Stimulated activated CD4-positive, alpha-beta T cell treated with anti-CD3 and anti-CD28 coated beads, Interleukin-1b, Interleukin-23, amount 100 ng/mL, for 4 hours (primary cell): ENCODE measurements around the gene DENND5A.
"Not testable (repeated sequence)": the region's sequence is repeated elsewhere in the genome, so short reads cannot be mapped to it uniquely, and the experiment has no call there.

Source experiments
- DNase-seq, 2 donors: peaks; one replicate each; pipeline ENCODE4 v3.0.0-alpha.2; 2020; ENCODE audit warnings: low read depth in 2 of 2

The DENND5A gene

DNA sequence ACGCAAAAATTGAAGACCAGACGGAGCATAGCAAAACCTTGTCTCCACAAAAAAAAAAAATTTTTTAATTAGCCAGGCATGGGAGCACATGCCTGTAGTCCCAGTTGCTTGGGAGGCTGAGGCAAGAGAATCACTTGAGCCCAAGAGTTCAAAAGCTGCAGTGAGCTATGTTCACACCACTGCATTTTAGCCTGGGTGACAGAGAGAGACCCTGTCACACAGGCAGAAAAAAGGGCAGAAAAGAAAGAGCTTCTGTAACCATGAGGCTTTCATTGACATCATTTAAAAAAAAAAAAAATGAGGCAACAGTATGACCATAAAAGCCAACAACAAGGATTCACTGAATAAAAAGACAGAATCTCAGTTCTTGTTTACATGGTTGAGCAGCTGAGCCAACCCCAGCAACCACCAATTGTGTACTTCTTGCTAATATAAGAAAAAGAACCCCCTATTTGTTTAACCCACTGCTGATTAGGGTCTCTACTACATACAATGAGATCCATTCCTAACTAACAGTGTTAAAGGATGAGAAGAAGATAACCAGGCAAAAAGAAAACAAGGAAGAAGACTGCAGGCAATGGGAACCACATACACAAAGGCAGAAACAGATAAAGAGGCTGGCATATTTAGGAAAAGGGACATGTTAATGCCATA is 87.6 kb downstream of the DENND5A start:
- no peak for DNase-seq

DNA sequence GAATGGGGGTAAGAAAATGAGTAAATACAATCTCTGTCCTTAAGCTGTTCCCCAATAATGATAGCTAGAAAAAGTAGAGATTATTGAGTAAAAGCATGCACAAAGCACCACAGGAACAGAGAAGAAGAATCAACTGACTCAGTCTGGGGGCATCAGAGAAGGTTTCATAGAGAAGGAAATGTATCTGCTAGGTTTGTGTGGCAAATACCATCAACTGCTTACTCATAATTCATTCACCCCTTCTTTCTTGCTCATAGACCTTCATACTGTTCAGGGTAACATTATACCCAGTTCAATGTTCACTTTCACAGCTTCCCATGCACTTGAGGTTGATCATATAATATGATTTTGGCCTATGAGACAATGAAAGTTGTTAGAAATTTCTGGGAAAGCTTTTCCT is 88.6 kb downstream of the DENND5A start:
- DNase-seq, result no peak

DNA sequence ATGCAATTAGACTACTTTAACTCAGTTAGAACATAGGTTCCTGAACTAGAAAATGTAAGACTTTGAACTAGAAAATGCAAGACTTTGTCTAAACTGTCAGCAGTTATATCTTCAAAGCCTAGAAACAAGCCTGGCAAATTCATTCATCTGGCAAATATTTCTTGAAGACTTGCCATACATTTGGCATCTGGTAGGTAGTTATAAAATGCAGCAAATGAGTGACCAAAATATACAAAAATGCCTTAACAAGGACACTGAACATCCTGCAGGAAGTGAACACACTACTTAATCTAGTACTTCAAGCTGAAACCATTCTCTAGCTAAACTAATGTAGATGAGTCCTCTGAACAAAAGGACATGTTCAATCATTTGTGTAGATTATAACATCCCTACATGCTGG is 89.0 kb downstream of the DENND5A start:
- no peak for DNase-seq

DNA sequence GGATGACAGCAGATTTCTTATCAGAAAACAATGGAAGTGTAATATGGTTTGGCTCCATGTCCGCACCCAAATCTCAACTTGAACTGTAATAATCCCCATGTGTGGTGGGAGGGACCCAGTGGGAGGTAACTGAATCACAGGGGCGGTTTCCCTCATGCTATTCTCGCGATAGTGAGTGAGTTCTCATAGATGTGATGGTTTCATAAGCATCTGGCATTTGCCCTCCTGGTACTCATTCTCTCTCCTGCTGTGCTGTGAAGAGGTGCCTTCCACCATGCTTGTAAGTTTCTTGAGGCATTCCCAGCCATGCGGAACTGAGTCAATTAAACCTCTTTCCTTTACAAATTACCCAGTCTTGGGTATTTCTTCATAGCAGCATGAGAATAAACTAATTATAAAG is 92.8 kb downstream of the DENND5A start:
- DNase-seq, result no peak

DNA sequence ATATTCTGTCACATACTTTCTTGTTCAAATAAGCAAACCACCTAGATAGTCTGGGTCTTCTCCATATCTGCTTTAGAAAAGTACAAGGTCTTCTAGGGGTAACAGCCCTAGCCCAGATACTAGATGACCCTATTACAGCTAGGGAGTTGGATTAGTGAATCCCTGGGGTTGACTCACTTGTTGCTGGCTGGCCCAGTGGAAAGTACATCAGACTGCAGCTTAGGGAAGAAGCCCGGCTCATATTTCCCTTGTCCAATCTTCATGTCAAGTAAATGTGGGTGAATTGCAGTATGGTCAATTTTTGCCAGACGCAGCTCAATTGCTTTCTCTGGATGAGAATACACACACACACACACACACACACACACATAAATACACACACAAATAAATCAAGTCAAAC is 94.7 kb downstream of the DENND5A start:
- DNase-seq, result no peak

DNA sequence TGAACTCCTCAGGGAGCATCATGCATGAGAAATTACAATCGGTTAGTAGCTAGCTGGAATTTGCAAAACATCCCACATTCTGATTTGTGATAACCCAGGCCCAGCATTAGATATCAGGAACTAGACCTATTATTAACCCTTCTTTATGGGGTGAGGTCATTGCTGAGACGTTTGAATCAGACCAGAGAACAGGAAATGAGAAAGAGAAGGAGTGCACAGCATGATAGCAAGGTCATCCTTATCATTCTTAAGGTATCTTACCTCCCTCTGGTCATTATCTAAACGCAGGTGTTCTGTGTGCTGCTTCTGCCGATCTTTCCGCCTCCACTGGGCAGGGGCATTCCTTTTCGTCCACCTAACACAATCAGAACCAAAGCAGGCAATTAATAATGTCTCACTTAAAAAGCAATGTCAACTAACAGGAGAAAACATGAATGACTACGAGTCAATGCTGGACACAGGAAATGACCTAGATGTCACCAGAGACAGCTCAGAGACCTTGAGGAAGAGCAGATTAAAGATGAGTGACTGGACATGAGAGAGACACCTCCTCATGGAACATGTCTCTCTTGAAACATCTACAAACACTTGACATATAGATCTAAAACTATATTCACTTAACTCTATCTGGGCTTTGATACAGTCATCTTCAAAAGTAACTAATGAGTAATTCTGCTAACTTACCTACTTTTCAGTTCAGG is 95.4 kb downstream of the DENND5A start:
- DNase-seq, result no peak

DNA sequence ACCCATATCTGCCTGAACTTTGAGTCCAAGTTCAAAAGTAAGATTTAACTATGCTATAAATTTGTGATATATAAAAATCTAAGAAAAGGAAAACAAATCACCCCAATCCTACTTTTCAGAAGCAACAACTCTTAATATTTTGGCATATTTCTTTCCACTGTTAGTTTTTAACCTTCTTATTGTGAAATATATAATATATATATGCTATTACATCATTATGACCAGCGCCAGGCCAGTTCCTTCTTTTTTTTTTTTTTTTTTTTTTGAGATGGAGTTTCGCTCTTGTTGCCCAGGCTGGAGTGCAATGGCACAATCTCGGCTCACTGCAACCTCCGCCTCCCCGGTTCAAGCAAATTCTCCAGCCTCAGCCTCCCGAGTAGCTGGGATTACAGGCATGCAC is 103.2 kb downstream of the DENND5A start:
- not testable (repeated sequence) for DNase-seq

DNA sequence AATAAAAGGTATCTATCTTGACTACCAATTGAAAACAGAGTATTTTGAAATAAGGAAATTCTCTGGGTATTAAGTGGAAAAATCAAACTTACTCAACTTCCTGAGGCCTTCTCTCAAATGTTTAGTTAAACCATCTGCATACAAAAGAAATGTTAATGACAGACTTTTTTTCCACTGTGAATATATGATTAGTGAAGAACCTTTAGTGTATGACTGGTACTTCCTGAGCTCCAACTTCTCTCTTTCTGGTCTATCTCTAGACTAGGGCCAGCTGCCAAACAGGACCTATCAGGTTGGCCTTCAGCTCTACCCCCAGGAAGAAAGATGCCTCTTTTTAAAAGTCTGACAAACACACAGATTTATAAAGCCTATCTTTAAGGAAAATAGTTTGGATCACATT is 105.0 kb downstream of the DENND5A start:
- DNase-seq, result no peak

DNA sequence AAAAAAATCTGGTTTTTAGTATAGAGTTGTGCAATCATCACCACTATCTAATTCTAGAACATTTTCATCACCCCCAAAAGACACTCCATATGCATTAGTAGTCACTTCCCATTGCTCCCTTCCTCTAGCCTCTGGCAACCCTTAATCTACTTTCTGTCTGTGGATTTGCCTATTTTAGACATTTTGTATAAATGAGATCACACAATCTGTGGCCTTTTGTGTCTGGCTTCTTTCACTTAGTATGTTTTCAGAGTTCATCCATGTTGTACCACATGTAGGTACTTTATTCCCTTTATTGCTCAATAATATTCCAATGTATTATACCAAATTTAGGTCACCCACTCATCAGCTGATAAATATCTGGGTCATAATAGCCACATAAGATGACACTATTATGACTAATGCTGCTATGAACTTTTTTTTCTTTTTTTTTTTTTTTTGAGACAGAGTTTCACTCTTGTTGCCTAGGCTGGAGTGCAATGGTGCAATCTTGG is 106.2 kb downstream of the DENND5A start:
- no peak for DNase-seq

DNA sequence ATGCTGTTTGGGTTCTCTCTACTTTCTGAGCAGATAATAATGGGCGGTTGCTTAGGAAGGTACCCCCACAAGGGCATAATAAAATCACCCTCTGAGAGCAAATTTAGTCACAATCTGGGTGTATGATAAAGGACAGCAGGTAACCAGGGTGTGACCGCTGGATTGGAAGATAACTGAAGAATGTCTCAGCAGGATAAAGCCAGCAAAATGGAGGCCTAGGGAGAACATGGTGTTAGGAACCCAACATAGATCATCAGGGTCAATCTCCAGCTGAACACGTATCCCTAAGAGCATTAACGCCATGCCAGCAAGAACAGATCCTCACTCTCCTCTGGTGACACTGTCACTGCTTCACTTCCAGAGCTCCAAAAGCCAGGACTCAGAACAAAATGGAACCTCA is 109.2 kb downstream of the DENND5A start:
- DNase-seq, result no peak

DNA sequence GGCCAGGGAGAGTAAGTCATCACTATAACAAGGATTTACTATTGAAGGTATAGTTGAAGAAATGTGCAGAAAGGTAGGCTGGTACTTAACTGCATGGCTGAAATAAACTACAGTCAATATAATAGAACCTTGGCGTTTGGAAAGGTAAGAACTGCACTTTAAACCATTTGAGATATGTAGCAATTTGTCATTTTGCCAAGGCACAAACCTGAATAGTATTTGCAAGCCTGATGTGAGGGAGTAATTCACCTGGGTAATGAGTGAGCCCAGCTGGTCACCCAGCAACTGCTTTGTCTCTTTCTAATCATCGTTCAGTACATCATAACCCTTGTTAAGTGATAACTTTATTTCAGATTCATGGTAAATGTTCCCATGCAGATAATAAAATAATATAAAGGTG is 111.5 kb downstream of the DENND5A start:
- DNase-seq, result no peak

DNA sequence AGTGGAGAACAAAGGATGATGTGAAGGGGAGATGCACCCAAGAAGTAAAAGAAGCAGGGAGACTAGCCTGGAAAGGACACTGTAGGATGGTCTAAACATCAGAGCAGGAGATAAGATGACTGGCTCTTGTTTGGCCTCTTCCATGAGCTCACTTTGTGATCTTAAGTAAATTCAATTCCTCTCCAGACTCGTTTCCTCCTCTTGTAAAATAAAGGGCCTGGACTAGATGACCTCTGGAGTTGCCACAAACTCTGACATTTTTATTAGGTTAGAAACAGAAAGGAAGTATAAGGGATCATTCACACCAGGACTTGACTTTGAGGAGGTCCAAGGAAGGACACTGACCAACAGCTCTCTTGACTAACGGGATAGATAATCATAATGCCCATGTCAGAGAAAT is 113.5 kb downstream of the DENND5A start:
- DNase-seq, result no peak

DNA sequence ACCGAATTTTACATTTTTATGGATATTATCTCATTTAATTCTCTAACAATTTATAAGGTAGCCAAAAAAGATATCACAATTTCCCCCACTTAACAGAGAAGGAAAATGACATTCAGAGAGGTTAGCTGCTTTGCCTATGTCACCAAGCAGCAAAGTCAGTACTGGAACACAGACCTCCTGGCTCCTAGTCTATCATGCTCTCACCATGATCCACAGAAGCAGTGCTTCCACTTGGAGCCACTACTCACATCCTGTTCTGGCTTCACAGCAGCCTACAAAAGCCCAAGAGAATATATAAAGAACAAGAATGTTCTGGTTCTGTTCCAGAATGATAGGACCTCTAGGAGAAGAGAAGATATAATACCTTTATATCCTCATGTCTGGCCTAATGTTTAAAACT is 114.2 kb downstream of the DENND5A start:
- no peak for DNase-seq

DNA sequence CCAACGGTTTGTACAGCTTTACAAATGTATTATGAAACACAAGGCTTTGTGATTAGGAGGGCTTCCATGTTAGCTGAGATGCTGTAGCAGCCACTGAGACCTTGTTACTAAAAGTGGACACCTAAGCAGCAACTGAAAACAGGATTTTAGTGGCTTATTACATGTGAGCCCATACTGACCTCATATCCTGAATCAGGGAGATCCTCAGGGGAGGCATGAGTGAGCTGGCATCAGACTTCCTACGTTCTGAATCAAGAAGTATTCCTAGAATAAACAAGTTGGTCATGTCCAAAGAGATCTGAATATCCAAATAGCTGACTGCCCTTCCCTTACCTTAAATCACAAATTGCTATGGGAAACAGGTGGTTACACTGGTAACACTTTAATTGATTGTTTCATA is 114.6 kb downstream of the DENND5A start:
- no peak for DNase-seq

DNA sequence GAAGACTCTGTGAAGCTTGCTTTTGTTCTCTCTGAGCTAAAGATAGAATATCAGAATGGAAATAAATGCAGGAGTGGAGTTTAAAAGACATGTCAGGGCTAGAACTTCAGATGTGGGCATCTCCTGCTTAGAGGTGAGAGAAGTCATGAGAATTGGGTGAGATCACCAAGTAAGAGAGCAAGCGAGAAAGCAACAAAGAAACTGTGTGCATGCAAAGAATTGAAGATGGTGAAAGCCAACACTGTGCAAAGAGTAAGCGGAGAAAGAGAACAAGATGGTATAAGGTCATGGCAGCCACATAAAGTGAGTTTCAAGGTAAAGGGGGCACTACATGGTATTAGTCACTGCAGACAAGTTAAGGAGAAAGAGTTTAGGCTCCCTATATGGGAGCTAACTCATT is 116.4 kb downstream of the DENND5A start:
- no peak for DNase-seq

DNA sequence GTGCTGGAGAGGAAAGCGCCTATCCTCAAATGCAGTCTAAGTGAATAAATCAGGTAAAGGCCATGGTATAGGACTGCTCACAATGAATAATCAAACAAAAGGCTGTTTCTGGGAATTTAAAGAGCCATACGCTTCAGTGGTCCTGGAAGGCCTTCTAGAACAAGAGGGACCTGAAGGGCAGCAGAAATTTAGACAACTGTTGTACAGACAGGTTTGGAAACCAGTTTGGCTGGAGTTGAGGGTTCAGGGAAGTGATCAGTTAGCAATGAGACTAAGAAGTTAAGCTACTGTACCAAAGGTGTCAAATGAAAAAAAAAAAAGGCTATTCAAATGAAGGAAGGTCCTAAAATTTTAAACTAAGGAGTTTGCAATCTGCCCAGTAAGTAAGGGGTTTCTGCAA is 117.1 kb downstream of the DENND5A start:
- DNase-seq, result no peak

DNA sequence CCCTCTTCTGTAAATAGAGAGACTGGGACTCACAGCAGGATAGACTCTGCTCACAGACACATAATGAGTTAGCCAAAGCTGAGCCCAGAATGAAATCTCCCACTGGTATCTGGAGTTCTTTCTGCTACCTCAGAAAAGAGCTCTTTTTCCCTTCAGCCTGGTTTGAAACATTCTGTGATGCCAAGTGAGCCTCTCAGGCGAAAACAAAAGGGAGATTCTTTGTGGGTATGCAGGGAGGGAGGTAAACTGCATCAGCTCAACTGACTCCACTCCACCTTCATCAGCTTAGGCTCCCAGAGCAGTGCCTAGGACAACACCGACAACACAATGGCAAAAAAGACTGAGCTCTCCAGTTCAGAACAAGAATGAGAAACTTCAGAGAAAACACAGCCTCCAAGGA is 118.7 kb downstream of the DENND5A start:
- no peak for DNase-seq

DNA sequence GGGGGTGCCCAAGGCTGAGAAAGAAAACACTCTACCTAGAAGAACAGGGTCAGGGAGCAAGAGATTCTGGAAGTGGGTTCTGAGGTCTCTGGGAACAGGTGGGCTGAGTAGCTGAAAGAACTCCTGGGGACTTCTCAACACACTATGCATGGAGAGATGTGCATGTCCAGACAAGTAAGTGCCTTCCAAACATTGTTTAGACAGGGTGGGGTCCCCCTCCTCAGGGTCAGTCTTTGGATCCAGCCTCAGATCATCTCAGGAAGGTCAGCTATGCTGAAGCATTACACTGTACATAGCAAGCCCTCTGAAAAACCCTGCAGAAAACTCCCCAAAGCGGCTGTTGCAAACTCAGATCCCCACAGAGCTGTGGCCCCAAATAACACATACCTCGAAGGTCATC is 119.9 kb downstream of the DENND5A start:
- no peak for DNase-seq

DNA sequence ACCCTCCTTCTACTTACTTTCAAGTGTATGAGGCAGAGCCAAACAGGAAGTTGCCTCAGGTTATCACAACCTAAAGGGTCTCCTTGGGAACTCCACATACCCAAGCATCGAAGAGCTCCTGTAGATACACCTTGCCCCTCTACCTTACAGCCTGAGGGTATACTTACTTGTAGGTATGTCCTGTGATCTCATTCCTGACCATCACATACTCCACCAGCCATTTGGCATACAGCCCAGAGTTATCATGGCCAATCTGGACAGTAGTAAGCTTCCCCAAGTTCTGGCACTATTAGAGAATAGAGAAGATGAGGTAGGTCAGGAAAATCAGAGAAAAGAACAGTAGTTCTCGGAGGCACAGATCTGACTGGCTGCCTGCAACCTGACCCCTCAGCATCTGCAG is 120.3 kb downstream of the DENND5A start:
- DNase-seq, result no peak

DNA sequence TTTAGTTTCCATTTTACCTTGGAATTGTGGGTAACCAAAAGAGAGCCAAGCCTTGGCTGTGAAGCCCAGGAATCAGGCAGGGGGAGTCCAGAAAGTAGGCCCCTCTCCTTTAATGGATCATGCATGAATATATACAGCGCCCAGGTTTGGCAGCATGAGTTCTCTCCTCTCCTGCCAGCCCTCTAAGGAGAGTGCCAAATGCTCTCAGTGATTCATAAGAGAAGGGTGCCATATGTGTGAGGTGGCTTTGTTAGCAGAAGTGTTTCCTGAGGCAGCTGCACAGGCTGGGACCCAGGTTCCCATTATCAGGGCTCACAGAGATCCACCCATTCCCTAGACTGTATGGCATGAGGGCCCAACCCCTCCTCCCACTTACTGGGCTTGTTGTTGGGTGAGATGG is 121.4 kb downstream of the DENND5A start:
- DNase-seq, result no peak

DNA sequence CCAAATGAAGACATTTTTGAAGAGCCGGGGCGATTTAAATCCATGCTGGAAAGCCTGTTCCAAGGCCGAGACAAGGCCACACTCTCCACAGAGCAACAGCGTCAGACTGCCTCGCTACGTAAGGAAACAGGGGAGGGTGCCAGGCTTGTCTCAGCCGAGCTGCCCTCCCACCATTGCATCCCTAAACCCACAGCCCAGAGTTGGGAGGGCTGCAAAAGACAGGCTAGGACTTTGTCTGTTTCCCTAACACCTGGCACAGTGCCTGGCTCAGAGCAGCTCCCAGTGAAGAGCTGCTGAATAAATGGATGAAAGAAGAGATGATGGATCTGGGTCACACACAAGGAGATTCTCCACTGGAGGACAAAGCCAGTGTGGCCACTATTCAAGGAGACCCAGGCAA is 122.4 kb downstream of the DENND5A start:
- no peak for DNase-seq

DNA sequence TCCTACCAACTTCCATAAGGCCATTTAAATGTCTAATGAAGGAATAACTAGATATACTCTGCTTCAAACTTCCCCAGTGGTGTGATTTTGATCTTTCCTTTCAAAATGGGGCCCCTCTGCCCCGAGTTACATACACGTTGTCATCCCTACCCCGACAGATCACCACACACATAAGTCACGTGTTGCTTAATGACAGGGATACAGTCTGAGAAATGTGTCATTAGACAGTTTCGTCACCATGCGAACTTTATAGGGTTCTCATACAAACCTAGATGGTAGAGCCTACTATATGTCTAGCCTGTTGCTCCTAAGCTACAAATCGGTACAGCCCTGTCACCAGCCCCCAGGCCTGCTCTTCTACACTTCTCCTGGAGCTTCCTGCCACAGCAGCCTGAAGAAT is 124.0 kb downstream of the DENND5A start:
- no peak for DNase-seq

DNA sequence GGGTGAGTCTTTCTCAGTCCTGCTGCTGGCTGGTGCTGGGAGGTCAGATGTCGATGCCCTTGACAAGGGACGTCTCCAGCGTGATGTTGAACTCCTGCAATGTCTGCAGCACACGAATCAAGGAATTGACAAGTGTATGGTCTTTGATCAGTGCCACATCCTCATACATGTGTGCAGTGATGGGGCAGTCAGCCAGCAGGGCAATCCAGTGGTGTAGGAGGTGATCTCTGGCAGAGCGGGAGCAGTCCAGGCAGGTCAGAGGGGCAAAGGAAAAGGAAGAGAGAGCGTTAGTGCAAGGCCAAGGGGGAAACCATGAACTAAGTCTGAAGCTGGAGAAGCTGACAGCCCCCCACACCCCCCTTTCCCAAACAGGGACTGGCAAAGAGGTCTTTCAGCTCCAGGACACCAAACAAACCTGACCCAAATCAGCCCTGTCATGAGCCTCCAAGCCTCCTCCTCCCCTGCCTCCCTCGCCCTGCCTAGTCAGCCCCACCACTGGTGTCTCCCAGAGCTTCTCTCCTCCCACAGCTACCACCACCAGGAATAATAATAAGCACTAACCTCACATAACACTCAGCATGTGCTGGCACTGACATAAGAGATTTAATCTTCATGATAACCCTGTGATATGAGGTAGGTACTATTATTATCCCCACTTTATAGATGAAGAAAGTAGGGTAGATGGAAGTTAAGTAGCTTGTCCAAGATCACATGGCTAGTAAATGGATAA is 125.4 kb downstream of the DENND5A start:
- DNase-seq, result no peak
